ENCODE results near the gene UBR3.

The UBR3 gene

GRCh38 chr2:170047331-170048065 lies 220.2 kb downstream of the UBR3 start:
- TF ChIP-seq CTCF (IDR thresholded peaks at IDR 0.05; ENCODE audit: insufficient read depth, missing control alignments): no peak
- DNase-seq (ENCODE audit: insufficient read length, low spot score) (no peak), FAIRE-seq (no peak)

- TF ChIP-seq CTCF (IDR thresholded peaks at IDR 0.05; ENCODE audit: insufficient read depth, missing control alignments): no peak
- DNase-seq (ENCODE audit: insufficient read length, low spot score): no peak
- no peak for FAIRE-seq
Observed at GRCh38 chr2:170052151-170052550, 224.9 kb downstream of the UBR3 start.

GRCh38 chr2:170054997-170055396 lies 227.7 kb downstream of the UBR3 start:
- FAIRE-seq (no peak), DNase-seq (ENCODE audit: insufficient read length, low spot score) (no peak)
- TF ChIP-seq CTCF (IDR thresholded peaks at IDR 0.05; ENCODE audit: insufficient read depth, missing control alignments): no peak

- DNase-seq (ENCODE audit: insufficient read length, low spot score) (no peak), FAIRE-seq (no peak)
- TF ChIP-seq CTCF (IDR thresholded peaks at IDR 0.05; ENCODE audit: insufficient read depth, missing control alignments): no peak
Observed at GRCh38 chr2:170056900-170057299, 229.6 kb downstream of the UBR3 start.

- DNase-seq (ENCODE audit: insufficient read length, low spot score): no peak
- no peak for FAIRE-seq
- TF ChIP-seq CTCF (IDR thresholded peaks at IDR 0.05; ENCODE audit: insufficient read depth, missing control alignments): no peak
Observed at GRCh38 chr2:170063456-170064235, 236.4 kb downstream of the UBR3 start.

GRCh38 chr2:170070778-170071177 lies 243.5 kb downstream of the UBR3 start:
- no peak for TF ChIP-seq CTCF (IDR thresholded peaks at IDR 0.05; ENCODE audit: insufficient read depth, missing control alignments)
- no peak for DNase-seq (ENCODE audit: insufficient read length, low spot score)
- no peak for FAIRE-seq

- no peak for TF ChIP-seq CTCF (IDR thresholded peaks at IDR 0.05; ENCODE audit: insufficient read depth, missing control alignments)
- DNase-seq (ENCODE audit: insufficient read length, low spot score) (no peak), FAIRE-seq (no peak)
Observed at GRCh38 chr2:170073288-170073687, 246.0 kb downstream of the UBR3 start.

Data from D721Med (cell line).